ENCODE data around the gene IKZF2. TPM values are rescaled to one million over a fixed set of nuclear protein-coding genes. Genes with fewer than 3 reads are reported as not detected.

Gene IKZF2
- total RNA-seq, 2 experiments from 2014 or later: 20.0 to 45.1 TPM

DNA sequence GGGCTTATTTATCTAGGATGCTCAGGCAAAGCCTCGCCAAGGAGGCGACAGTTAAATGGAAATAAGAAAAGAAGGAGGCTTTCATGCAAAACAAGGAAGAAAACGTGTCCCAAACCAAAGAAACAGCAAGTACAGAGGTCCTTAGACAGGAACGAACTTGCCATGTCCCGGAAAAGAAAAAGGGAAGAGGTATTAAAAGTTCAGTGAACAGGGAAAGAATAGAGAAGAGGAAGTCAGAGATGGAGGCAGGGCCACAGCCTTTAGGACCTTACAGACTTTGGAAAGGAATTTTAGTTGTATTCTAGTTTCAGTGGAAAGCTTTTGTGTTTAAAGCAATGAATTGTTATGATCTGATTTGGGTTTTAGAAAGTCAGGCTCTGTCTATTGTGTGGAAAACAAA lies 22.1 kb downstream of the IKZF2 start:
- intact Hi-C loops (cut with micrococcal nuclease; ENCODE audit: unreplicated experiment): no loop called here
- CTCF ChIA-PET (ENCODE audit: unreplicated experiment): no interaction called here
- Histone ChIP-seq H3K4me1 (ENCODE audit: insufficient read depth, low read length, poor library complexity, severe bottlenecking) (no peaks in the 10 kb centered on the region), H4K20me1 (ENCODE audit: insufficient read depth, low read length) (no peaks in the 10 kb centered on the region; the same call in 1 of the 2 replicates), H3K9me3 (ENCODE audit: low read length) (no peaks in the 10 kb centered on the region), H3K4me3 (ENCODE audit: low read depth, low read length, poor library complexity, severe bottlenecking) (no peak overlapping the region), H3K79me2 (ENCODE audit: insufficient read depth, low read depth, low read length) (no peaks in the 10 kb centered on the region), H3K36me3 (ENCODE audit: insufficient read depth, low read length) (peaks cover 28% of the 10 kb centered on the region), H3K27ac (ENCODE audit: low read depth, low read length, poor library complexity, severe bottlenecking) (no peak overlapping the region), H2AFZ (ENCODE audit: low read length) (no peak overlapping the region), H3K9me2 (ENCODE audit: insufficient read depth, low read length) (no peaks in the 10 kb centered on the region), H3K4me2 (ENCODE audit: low read length) (no peak overlapping the region; the same call in 1 of the 2 replicates)
- BruUV-seq (replicated peaks): no TSS peak
- POLR2A ChIA-PET: interaction anchor here (0.6 to 3.3 kb wide), 3 partner anchors 8 to 148 kb away, joined by 3 to 17 read pairs (median 4); no protein-coding TSS in a partner anchor
- TF ChIP-seq, protein P1, sequence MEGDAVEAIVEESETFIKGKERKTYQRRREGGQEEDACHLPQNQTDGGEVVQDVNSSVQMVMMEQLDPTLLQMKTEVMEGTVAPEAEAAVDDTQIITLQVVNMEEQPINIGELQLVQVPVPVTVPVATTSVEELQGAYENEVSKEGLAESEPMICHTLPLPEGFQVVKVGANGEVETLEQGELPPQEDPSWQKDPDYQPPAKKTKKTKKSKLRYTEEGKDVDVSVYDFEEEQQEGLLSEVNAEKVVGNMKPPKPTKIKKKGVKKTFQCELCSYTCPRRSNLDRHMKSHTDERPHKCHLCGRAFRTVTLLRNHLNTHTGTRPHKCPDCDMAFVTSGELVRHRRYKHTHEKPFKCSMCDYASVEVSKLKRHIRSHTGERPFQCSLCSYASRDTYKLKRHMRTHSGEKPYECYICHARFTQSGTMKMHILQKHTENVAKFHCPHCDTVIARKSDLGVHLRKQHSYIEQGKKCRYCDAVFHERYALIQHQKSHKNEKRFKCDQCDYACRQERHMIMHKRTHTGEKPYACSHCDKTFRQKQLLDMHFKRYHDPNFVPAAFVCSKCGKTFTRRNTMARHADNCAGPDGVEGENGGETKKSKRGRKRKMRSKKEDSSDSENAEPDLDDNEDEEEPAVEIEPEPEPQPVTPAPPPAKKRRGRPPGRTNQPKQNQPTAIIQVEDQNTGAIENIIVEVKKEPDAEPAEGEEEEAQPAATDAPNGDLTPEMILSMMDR (conservative IDR thresholded peaks at IDR 0.05; ENCODE audit: low read length): no peak
- TF ChIP-seq EZH2phosphoT487 (IDR thresholded peaks at IDR 0.05; ENCODE audit: borderline replicate concordance, low read depth, low read length): no peak
- DNase-seq (ENCODE audit: low spot score): no peak

DNA sequence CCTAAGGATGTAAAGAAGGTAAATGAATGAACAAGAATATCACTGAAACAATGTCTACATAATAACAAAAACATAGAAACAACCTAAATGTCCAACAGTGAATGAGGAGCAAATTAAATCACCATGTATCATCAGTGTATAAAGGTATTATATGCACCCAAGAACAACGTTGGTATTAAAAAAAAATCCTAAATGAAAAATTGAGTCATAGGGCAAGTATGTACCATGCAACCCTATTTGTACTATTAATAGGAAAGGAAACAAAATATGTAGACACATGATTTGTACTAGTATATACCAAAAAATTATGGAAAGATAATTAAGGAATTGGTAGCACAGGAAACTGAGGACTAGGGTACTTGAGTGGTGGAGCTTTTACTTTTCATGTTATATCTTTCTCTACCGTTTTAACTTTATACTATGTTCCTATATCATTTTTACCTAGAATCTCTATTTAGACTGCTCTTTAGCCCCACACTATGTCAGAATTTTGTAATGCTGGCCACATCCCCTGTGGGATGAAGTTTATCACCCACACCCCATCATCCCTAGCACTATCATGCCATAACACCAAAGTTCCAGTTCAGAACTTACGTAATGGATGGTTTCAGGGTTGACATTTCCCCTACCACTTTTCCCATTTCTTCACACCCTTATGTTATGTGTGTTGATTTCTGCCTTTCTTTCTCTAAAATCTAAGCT lies 25.6 kb downstream of the IKZF2 start:
- Histone ChIP-seq H3K4me1 (ENCODE audit: insufficient read depth, low read length, poor library complexity, severe bottlenecking) (no peaks in the 10 kb centered on the region), H3K27ac (ENCODE audit: low read depth, low read length, poor library complexity, severe bottlenecking) (no peak overlapping the region), H3K79me2 (ENCODE audit: insufficient read depth, low read depth, low read length) (no peaks in the 10 kb centered on the region), H3K36me3 (ENCODE audit: insufficient read depth, low read length) (peaks cover 13% of the 10 kb centered on the region), H3K4me2 (ENCODE audit: low read length) (no peak overlapping the region), H2AFZ (ENCODE audit: low read length) (no peak overlapping the region), H4K20me1 (ENCODE audit: insufficient read depth, low read length) (no peaks in the 10 kb centered on the region; the same call in 1 of the 2 replicates), H3K9me3 (ENCODE audit: low read length) (no peaks in the 10 kb centered on the region), H3K9me2 (ENCODE audit: insufficient read depth, low read length) (no peaks in the 10 kb centered on the region), H3K4me3 (ENCODE audit: low read depth, low read length, poor library complexity, severe bottlenecking) (no peak overlapping the region)
- ChIA-PET POLR2A (interaction anchor here (0.6 to 2.2 kb wide), 4 partner anchors 13 to 1061 kb away, joined by 3 to 18 read pairs (median 3); partner anchors contain the start of gene IKZF2), CTCF (ENCODE audit: unreplicated experiment) (no interaction called here)
- TF ChIP-seq EZH2phosphoT487 (IDR thresholded peaks at IDR 0.05; ENCODE audit: borderline replicate concordance, low read depth, low read length): no peak
- TF ChIP-seq, protein P1 (conservative IDR thresholded peaks at IDR 0.05; ENCODE audit: low read length): no peak
- intact Hi-C loops (cut with micrococcal nuclease; ENCODE audit: unreplicated experiment): no loop called here
- DNase-seq (ENCODE audit: low spot score): no peak
- no TSS peak for BruUV-seq (replicated peaks)

DNA sequence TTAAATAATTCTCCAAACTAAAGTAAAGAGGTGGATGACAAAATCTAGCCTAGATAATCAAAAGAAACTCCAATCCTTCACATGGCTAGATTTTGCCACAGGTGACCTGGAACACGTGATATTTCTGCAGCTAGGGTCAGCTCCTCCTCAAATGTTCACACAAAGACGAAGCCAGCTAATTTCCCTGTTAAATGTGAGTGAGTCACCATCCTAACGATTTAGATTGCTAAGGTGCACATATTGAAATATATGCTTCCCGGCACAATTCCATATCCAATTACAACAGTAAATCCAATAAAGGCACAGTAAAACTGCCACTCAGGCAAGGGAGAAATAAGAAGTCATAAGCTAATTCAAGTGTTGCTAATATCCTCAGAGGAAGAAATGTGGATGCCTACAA lies 28.7 kb downstream of the IKZF2 start:
- ChIA-PET POLR2A (interaction anchor here (0.6 to 3.0 kb wide), 7 partner anchors 8 to 1348 kb away, joined by 3 to 17 read pairs (median 4); no protein-coding TSS in a partner anchor), CTCF (ENCODE audit: unreplicated experiment) (no interaction called here)
- Histone ChIP-seq H3K4me2 (ENCODE audit: low read length) (no peak overlapping the region), H3K9me3 (ENCODE audit: low read length) (no peaks in the 10 kb centered on the region), H3K79me2 (ENCODE audit: insufficient read depth, low read depth, low read length) (no peaks in the 10 kb centered on the region; the same call in 1 of the 2 replicates), H3K4me1 (ENCODE audit: insufficient read depth, low read length, poor library complexity, severe bottlenecking) (peaks cover 16% of the 10 kb centered on the region), H3K27ac (ENCODE audit: low read depth, low read length, poor library complexity, severe bottlenecking) (no peak overlapping the region), H3K36me3 (ENCODE audit: insufficient read depth, low read length) (no peaks in the 10 kb centered on the region; the same call in 1 of the 2 replicates), H3K4me3 (ENCODE audit: low read depth, low read length, poor library complexity, severe bottlenecking) (no peak overlapping the region), H4K20me1 (ENCODE audit: insufficient read depth, low read length) (no peaks in the 10 kb centered on the region; the same call in 1 of the 2 replicates), H3K9me2 (ENCODE audit: insufficient read depth, low read length) (no peaks in the 10 kb centered on the region), H2AFZ (ENCODE audit: low read length) (no peak overlapping the region)
- no peak for TF ChIP-seq EZH2phosphoT487 (IDR thresholded peaks at IDR 0.05; ENCODE audit: borderline replicate concordance, low read depth, low read length)
- TF ChIP-seq, protein P1 (conservative IDR thresholded peaks at IDR 0.05; ENCODE audit: low read length): no peak
- no TSS peak for BruUV-seq (replicated peaks)
- DNase-seq (ENCODE audit: low spot score): no peak
- intact Hi-C loops (cut with micrococcal nuclease; ENCODE audit: unreplicated experiment): no loop called here

Measured in OCI-LY7 (cell line).